Measurements from ENCODE around the gene TMEM183A. TPM values are rescaled to one million over a fixed set of nuclear protein-coding genes. Genes with fewer than 3 reads are reported as not detected.
"Not testable (repeated sequence)": the region's sequence is repeated elsewhere in the genome, so short reads cannot be mapped to it uniquely, and the experiment has no call there.

The TMEM183A gene
- polyA plus RNA-seq, 3 donors = 79.8 to 82.3 (median 82.1) TPM

DNA sequence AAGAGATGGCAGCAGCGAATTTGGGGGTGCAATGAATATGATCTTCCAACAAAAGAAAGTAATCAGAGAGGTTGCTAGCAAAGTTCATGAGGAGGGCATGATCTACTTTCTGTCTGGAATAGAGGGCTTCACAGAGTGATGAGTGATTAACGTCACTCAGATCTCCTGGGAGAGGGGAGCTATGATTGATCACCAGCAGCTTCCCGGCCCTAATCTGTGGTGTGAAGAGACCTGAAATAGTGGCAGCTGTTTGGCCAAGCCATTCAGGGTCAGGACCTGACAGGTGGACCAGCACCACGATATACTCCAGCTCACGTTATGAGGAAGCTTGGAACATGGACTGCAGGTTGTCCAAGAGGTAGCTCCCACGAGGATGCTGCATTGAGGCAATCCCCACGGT is 19.9 kb upstream of the TMEM183A start:
- no peak for DNase-seq (ENCODE audit: low read depth in 3 of 3, low spot score in 2 of 3)

DNA sequence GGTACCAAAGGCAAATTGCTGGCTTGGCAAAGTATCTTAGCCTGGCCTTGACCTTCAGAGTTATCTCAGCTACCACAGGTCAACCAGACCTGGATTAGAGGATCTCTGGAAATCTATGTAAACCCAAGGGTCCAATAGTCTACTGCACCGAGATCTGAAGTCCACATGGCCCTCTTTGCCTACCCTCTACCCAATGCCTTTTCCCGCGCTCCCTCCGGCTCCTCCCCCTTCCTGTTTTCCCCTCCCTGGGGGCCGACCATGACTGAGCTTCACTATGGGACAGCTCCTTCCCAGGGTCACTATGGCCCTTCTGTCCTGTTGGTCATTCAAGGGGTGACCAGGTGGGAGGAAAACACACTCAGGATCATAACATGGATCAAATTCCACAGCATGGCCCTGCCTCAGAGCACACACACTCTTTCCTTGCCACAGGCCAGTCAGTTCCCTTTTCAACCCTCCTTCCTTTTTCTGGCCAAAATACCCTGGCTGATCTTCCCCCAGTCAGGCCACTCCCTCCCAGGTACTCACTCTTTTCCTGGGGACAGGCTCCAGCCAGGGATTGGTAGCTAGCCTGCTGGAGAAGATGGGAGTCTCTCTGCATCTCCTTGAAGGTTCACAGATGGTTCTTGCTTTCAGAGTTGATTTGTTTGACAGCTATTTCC is 19.1 kb upstream of the TMEM183A start:
- DNase-seq (ENCODE audit: low read depth in 3 of 3, low spot score in 2 of 3) = no peak

DNA sequence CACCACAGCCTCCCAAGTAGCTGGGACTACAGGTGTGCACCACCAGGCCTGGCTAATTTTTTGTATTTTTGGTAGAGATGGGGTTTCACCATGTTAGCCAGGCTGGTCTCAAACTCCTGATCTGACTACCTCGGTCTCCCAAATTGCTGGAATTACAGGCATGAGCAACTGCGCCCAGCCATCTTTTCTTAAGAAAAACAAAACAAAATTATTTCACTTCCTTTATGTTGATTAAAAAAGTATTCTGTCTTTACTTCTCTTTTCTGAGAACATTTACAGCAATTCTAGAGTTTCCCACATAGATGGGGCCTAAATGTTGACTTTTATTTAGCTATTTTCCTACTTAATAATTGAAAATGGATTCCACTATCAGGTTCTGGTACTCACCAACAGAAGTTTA is 17.3 kb upstream of the TMEM183A start:
- DNase-seq (ENCODE audit: low read depth in 3 of 3, low spot score in 2 of 3) = no peak

DNA sequence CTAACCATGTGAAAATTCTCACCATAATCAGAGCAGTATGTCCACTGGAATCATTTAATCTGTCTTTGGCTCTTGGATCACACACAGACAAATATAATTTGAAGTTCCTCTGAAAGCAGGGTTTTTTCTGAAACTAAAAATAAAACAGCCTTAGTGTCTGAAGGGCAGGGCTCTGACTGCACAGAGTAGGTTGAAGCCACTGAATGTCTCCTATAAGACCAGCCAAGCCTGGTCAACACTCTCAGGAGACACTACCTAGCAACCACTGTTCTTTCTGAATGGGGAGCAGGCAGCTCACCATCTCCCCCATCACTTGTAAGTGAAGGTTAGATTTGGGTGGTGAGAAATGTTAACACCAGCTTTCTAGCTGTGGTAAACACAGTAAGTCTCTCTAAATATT is 16.1 kb upstream of the TMEM183A start:
- no peak for DNase-seq (ENCODE audit: low read depth in 3 of 3, low spot score in 2 of 3)

GRCh38 chr1:202994756-202995155 is 12.4 kb upstream of the TMEM183A start:
- DNase-seq (ENCODE audit: low read depth in 3 of 3, low spot score in 2 of 3) = no peak

DNA sequence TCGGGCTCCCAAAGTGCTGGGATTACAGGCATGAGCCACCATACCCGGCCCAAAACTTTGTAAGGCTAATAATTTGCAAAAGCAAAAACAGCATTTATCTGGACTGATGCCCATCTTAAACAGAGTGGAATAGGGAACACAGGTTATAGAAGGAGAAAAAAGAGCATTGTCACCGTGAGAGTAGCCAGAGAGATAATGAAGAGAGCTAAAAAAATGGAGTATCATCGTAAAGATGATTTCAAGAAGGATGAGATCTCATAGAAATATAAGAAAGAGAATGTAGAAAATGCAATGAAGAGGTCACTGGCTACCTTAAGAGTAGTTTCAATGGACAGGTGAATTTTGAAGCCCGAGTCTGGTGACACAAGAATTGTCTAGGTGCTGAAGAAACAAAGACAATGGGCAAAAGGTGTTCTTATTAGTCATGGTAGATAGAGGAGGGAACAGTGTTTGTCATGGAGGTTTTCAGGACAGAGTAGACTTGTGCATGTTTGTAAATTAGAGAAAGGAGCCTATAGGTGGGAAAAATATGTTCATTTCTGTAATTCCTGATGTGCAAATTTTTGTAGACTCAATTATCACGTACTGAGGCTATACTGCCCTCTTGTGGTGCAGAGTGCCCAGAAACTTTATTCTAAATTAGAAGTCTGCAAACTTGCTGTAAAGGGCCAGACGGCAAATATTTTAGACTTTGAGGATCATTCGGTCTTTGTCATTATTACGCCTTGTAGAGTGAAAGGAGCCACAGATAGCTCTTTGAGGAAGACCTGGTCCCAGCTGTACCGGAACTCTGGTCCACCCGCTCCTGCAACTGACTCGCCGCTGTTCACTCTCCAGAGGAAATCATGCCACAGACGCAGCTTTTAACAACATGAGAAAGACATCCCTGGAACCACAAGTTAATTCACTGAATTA is 8.1 kb upstream of the TMEM183A start:
- peak in 1 of 3 donors; percentile 43 for DNase-seq (ENCODE audit: low read depth in 3 of 3, low spot score in 2 of 3)

DNA sequence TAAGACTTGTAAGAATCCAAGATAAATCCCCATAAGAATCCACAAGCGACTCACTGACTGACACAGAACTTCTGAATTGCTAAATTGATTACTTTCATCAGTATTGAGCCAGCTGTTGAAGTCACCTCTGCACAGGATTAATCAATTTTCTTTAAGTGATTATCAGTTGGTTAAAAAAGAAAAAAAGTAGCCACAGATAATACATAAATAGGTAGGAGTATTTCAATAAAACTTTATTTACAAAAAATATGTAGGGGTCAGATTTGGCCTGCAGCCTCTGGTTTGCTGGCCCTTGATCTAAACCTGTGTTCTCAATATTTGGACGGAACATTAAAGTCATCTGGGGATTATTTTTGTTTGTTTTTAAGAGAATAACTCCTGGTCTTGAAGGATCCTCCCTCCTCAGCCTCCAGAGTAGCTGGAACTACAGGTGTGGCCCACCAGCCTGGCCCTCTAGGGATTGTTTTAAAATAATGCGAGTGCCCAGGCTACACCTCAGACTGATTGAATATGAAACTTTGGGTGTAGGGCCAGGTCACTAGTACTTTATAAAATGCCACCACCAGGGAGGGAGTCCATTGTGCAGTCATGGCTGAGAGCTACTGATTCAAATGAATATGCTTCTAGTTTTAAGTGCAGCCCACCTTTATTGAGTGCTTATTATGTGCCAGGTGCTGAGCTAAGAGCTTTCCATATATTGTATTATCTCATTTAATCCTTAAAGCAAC is 6.8 kb upstream of the TMEM183A start:
- no peak for DNase-seq (ENCODE audit: low read depth in 3 of 3, low spot score in 2 of 3)

DNA sequence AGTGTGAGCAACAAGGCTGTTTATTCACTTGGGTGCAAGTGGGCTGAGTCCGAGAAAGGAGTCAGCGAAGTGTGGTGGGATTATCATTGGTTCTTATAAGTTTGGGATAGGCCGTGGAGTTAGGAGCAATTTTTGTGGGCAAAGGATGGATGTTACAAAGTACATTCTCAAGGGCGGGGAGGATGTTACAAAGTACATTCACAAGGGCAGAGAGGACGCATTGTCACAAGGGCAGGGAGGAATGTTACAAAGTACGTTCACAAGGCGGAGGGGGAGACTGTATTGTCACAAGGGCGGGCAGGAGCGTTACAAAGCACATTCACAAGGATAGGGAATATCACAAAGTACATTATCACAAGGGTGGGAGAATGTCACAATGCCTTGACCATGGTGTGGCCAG is 5.2 kb upstream of the TMEM183A start:
- no peak for DNase-seq (ENCODE audit: low read depth in 3 of 3, low spot score in 2 of 3)

- no peak for DNase-seq (ENCODE audit: low read depth in 3 of 3, low spot score in 2 of 3)
Measured at GRCh38 chr1:203002951-203003350, 4.2 kb upstream of the TMEM183A start.

DNA sequence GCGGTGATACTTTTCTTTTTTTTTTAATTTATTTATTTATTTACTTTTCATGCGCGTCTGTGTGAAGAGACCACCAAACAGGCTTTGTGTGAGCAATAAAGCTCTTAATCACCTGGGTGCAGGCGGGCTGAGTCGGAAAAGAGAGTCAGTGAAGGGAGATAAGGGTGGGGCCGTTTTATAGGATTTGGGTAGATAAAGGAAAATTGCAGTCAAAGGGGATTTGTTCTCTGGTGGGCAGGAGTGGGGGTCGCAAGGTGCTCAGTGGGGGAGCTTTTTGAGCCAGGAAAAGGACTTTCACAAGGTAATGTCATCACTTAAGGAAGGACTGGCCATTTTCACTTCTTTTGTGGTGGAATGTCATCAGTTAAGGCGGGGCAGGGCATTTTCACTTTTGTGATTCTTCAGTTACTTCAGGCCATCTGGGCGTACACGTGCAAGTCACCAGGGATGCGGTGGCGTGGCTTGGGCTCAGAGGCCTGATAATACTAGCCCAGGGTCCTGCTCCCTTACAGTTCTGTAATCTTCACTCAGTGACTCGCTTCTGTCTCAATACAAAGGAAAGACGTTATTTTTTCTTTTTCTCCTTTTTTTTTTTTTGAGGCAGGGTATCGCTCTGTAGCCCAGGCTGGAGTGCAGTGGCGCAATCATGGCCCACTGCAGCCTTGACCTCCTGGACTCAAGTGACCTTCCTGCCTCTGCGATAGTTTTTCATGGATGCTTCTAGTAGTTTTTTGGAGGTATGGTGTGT is 1.6 kb upstream of the TMEM183A start:
- DNase-seq (ENCODE audit: low read depth in 3 of 3, low spot score in 2 of 3) = not testable (repeated sequence)

- DNase-seq (ENCODE audit: low read depth in 3 of 3, low spot score in 2 of 3) = no peak
Measured at GRCh38 chr1:203009185-203009584, 2.0 kb downstream of the TMEM183A start.

DNA sequence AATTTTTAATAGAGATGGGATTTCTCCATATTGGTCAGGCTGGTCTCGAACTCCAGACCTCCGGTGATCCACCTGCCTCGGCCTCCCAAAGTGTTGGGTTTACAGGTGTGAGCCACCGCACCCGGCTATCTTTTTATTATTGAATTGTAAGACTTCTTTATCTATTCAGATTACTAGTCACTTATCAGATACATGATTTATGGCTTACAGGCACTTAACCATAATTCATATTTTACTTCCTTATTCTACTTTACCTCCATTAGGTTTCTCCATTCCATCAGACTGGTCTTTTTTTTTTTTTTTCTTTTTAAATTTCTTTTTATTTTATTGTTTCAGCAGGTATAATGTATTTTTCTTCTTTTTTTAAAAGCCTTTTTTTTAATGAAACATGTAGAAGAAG is 4.4 kb downstream of the TMEM183A start:
- no peak for DNase-seq (ENCODE audit: low read depth in 3 of 3, low spot score in 2 of 3)

DNA sequence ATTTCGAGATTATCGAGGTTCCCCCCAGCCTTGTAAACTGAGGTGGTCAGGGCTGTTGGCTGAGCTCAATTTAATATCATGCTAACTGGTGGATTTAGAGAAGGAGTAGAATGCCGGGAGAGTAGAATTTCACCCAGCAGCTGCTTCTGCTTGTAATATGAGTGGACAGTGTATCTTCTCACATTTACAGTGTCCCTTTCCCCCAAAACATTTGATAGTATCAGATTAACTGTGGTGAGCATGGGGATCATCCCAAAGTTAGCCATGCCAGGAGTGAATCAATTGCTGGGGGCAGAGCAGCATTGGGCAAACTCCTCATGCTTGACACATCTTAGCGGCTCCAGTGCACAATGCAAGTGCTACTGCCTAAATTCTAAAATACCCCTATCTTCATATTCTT is 9.9 kb downstream of the TMEM183A start:
- no peak for DNase-seq (ENCODE audit: low read depth in 3 of 3, low spot score in 2 of 3)

- DNase-seq (ENCODE audit: low read depth in 3 of 3, low spot score in 2 of 3) = no peak
Measured at GRCh38 chr1:203017692-203018091, 10.5 kb downstream of the TMEM183A start.

DNA sequence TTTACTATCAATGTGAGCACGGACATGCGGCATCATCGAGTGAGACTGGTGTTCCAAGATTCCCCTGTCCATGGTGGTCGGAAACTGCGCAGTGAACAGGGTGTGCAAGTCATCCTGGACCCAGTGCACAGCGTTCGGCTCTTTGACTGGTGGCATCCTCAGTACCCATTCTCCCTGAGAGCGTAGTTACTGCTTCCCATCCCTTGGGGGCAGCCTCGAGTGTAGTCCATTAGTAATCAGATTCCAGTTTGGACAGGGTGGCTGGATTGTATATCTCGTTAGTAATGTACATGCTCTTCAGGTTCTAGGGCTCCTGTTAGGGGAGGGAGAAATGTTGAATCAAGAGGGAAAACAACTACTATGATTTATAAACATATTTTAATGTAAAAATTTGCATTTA is 15.7 kb downstream of the TMEM183A start:
- DNase-seq (ENCODE audit: low read depth in 3 of 3, low spot score in 2 of 3) = not testable (repeated sequence)

DNA sequence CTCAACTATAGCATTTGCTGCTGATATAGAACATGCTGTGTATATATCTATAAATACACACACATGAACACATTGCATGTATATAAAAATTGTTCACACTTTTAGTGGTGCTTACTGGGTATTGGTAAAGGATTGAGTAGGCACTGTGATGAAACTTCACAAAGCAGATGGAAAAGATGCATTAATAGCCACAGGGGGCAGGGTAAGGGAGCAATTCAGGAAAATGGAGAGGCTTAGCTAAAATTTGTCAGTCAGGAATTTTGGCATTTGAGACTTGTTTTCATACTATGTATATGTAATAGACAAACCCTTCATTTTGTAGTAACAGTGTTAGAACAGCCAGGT is 18.5 kb downstream of the TMEM183A start:
- no peak for DNase-seq (ENCODE audit: low read depth in 3 of 3, low spot score in 2 of 3)

GRCh38 chr1:203026031-203026665 is 19.0 kb downstream of the TMEM183A start, which contains the start of gene PPFIA4:
Gene PPFIA4 (plus strand): TSS chr1:203026491. CDS start chr1:203039009, 12,518 bp downstream.
- DNase-seq (ENCODE audit: low read depth in 3 of 3, low spot score in 2 of 3) = peak in 2 of 3 donors; percentile 74 to 75

DNA sequence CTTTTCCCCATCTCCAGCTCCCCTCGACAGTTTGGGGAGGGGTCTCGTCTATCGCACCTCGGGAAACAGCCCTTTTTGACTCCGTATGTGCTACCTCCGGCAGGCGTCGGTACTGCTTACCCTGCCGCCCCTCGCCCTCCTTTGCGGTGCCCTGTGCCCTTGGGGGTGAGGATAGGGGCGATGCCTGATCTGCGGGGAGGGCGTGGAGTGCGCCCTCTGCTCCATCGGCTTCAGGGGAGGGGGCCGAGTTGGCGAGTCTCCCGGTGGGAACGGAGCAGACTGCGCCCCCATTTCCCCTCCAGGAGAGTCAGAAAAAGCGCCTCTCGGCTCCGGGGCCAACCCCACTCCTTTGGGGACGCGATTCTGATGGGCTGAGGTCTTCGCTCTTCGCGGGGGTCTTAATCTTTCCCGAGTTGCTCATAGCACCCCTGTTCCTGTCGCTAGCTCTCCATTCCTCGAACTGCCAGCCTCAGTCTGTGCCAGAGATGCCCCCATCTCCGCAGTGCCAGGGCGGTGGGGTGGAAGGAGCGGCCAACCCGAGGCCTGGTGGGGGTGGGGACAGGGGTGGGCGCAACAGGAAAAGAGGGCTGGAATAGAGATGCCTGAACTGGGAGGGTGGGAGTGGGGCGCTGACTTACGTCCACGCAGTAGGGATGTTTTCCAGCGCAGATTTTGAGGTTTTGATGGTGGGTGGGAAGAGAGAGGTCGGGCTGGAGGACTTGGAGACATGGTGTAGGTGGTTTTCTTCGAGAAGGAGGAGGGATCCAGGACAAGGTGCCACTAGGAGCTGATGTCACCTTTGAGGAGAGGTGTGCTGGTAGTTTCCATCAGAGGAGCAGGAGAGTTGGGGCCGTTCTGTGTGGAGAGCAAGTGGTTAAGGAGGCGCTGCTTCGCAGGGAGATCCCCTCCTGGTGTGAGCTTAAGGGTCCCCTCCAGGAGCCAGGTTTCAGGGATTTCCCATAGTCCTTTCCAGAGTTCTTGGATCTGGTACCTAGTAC is 19.8 kb downstream of the TMEM183A start:
- no peak for DNase-seq (ENCODE audit: low read depth in 3 of 3, low spot score in 2 of 3)

Data from right renal cortex interstitium (tissue), 3 donors.